Measurements from ENCODE around the gene ARHGAP25. TPM values are rescaled to one million over a fixed set of nuclear protein-coding genes. Genes with fewer than 3 reads are reported as not detected.

The ARHGAP25 gene
- total RNA-seq, 1 experiment from 2014 or later, result 0.27 TPM

GRCh38 chr2:68845043-68845442 lies 110.4 kb downstream of the ARHGAP25 start:
- no peaks in the 10 kb centered on the region for H3K9me2 ChIP-seq (ENCODE audit: insufficient read depth)
- no peak overlapping the region for H3K27ac ChIP-seq (ENCODE audit: low read depth, low read length)
- intact Hi-C loops (cut with micrococcal nuclease), result no loop called here
- peaks cover 8% of the 10 kb centered on the region; the same call in 1 of the 2 replicates for H3K27me3 ChIP-seq (ENCODE audit: insufficient read depth, low read length)
- ATAC-seq (no peak), DNase-seq (ENCODE audit: low read depth, low spot score) (no peak)
- H4K20me1 ChIP-seq (ENCODE audit: insufficient read depth), result no peaks in the 10 kb centered on the region
- no peak overlapping the region for H3K9ac ChIP-seq (ENCODE audit: low read length)
- H3K4me2 ChIP-seq (ENCODE audit: low read length), result no peak overlapping the region
- H3K79me2 ChIP-seq (ENCODE audit: insufficient read depth, low read length), result no peaks in the 10 kb centered on the region
- no TSS peak for BruUV-seq (replicated peaks)
- ChIA-PET RAD21 (ENCODE audit: low non-redundant PET in 1 of 2, low total read pairs in 2 of 2, uncharacterized antibody in 2 of 2, unreplicated experiment in 2 of 2) (no interaction called here), POLR2A (no interaction called here), CTCF (interaction anchor here (1.8 kb wide), 1 partner anchor 63 kb away, joined by 5 read pairs; no protein-coding TSS in a partner anchor)
- H3K4me1 ChIP-seq (ENCODE audit: control insufficient read depth in 1 of 2, insufficient read depth in 2 of 2, low read length in 2 of 2), result no peaks in the 10 kb centered on the region
- no peaks in the 10 kb centered on the region for H3K36me3 ChIP-seq (ENCODE audit: control insufficient read depth in 1 of 2, insufficient read depth in 2 of 2, low read length in 2 of 2)
- TF ChIP-seq TCF7L2 (IDR thresholded peaks at IDR 0.05; ENCODE audit: borderline replicate concordance, extremely low read depth, insufficient read depth, insufficient read length) (no peak), CEBPB (IDR thresholded peaks at IDR 0.05; ENCODE audit: low read depth) (no peak), EZH2 (IDR thresholded peaks at IDR 0.05) (no peak), SIN3A (IDR thresholded peaks at IDR 0.05; ENCODE audit: low read depth) (no peak), CBX3 (IDR thresholded peaks at IDR 0.05; ENCODE audit: low read depth) (no peak), EGR1 (IDR thresholded peaks at IDR 0.05; ENCODE audit: low read depth) (no peak), JUND (IDR thresholded peaks at IDR 0.05) (no peak), ELF1 (IDR thresholded peaks at IDR 0.05; ENCODE audit: borderline replicate concordance, low read depth) (no peak), SRF (IDR thresholded peaks at IDR 0.05; ENCODE audit: low read depth) (no peak), POLR2A (IDR thresholded peaks at IDR 0.05; ENCODE audit: borderline replicate concordance, extremely low read depth, insufficient read depth, insufficient read length) (no peak), EZH2phosphoT487 (IDR thresholded peaks at IDR 0.05; ENCODE audit: borderline replicate concordance) (no peak), ZNF274 (IDR thresholded peaks at IDR 0.05; ENCODE audit: low read depth, low read length) (no peak), YY1 (IDR thresholded peaks at IDR 0.05; ENCODE audit: extremely low read depth, insufficient replicate concordance, low read depth, low read length) (no peak), POLR2AphosphoS5 (IDR thresholded peaks at IDR 0.05; ENCODE audit: low read depth, low read length) (no peak), SP1 (IDR thresholded peaks at IDR 0.05; ENCODE audit: low read depth) (no peak), FOSL1 (IDR thresholded peaks at IDR 0.05; ENCODE audit: low read depth) (no peak)
- TF ChIP-seq, protein P1, sequence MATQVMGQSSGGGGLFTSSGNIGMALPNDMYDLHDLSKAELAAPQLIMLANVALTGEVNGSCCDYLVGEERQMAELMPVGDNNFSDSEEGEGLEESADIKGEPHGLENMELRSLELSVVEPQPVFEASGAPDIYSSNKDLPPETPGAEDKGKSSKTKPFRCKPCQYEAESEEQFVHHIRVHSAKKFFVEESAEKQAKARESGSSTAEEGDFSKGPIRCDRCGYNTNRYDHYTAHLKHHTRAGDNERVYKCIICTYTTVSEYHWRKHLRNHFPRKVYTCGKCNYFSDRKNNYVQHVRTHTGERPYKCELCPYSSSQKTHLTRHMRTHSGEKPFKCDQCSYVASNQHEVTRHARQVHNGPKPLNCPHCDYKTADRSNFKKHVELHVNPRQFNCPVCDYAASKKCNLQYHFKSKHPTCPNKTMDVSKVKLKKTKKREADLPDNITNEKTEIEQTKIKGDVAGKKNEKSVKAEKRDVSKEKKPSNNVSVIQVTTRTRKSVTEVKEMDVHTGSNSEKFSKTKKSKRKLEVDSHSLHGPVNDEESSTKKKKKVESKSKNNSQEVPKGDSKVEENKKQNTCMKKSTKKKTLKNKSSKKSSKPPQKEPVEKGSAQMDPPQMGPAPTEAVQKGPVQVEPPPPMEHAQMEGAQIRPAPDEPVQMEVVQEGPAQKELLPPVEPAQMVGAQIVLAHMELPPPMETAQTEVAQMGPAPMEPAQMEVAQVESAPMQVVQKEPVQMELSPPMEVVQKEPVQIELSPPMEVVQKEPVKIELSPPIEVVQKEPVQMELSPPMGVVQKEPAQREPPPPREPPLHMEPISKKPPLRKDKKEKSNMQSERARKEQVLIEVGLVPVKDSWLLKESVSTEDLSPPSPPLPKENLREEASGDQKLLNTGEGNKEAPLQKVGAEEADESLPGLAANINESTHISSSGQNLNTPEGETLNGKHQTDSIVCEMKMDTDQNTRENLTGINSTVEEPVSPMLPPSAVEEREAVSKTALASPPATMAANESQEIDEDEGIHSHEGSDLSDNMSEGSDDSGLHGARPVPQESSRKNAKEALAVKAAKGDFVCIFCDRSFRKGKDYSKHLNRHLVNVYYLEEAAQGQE (IDR thresholded peaks at IDR 0.05; ENCODE audit: low read depth), result no peak
- TF ChIP-seq, protein P2, sequence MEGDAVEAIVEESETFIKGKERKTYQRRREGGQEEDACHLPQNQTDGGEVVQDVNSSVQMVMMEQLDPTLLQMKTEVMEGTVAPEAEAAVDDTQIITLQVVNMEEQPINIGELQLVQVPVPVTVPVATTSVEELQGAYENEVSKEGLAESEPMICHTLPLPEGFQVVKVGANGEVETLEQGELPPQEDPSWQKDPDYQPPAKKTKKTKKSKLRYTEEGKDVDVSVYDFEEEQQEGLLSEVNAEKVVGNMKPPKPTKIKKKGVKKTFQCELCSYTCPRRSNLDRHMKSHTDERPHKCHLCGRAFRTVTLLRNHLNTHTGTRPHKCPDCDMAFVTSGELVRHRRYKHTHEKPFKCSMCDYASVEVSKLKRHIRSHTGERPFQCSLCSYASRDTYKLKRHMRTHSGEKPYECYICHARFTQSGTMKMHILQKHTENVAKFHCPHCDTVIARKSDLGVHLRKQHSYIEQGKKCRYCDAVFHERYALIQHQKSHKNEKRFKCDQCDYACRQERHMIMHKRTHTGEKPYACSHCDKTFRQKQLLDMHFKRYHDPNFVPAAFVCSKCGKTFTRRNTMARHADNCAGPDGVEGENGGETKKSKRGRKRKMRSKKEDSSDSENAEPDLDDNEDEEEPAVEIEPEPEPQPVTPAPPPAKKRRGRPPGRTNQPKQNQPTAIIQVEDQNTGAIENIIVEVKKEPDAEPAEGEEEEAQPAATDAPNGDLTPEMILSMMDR (IDR thresholded peaks at IDR 0.05 in 2 of 3, conservative IDR thresholded peaks at IDR 0.05 in 1 of 3; ENCODE audit: borderline replicate concordance in 1 of 3, insufficient read depth in 1 of 3, low read depth in 2 of 3, low read length in 2 of 3), result no peak
- H3K9me3 ChIP-seq (ENCODE audit: control insufficient read depth in 1 of 2, insufficient read depth in 1 of 2, low read depth in 1 of 2, low read length in 2 of 2), result no peaks in the 10 kb centered on the region
- no peak overlapping the region for H3K4me3 ChIP-seq (replicated peaks in 1 of 2; ENCODE audit: low read depth in 1 of 2, low read length in 2 of 2)
- no peak overlapping the region for H2AFZ ChIP-seq (ENCODE audit: low read depth, low read length, poor library complexity, severe bottlenecking)
